ENCODE measurements around the gene TEAD4.
"Not testable (repeated sequence)": the region's sequence is repeated elsewhere in the genome, so short reads cannot be mapped to it uniquely, and the experiment has no call there.

Gene TEAD4

DNA sequence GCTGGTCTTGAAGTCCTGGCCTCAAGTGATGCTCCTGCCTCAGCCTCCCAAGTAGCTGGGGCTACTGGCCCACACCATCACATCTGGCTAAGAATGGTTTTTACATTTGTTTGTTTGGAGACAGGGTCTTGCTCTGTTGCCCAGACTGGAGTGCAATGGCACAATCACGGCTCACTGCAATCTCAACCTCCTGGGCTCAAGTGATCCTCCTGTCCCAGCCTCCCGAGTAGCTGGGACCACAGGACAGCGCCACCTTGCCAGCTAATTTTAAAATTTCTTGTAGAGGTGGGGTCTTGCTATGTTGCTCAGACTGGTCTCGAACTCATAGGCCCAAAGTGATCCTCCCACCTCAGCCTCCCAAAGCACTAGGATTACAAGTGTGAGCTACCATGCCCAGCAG, 89.3 kb downstream of the TEAD4 start:
- DNase-seq (ENCODE audit: low read depth), result no peak

DNA sequence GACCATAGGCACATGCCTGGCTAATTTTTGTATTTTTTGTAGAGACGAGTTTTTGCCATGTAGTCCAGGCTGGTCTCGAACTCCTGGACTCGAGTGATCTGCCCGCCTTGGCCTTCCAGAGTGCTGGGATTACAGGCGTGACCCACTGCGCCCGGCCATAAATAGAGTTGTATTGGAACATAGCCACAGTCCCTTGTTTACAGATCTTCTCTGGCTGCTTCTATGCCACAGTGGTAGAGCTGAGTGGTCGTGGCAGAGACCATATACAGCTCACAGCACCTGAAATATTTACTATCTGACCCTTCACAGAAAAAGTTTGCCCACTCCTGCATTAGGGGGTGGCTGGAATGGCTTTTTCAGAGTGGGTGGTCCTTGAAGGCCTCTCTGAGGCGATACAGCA, 90.0 kb downstream of the TEAD4 start:
- no peak for DNase-seq (ENCODE audit: low read depth)

DNA sequence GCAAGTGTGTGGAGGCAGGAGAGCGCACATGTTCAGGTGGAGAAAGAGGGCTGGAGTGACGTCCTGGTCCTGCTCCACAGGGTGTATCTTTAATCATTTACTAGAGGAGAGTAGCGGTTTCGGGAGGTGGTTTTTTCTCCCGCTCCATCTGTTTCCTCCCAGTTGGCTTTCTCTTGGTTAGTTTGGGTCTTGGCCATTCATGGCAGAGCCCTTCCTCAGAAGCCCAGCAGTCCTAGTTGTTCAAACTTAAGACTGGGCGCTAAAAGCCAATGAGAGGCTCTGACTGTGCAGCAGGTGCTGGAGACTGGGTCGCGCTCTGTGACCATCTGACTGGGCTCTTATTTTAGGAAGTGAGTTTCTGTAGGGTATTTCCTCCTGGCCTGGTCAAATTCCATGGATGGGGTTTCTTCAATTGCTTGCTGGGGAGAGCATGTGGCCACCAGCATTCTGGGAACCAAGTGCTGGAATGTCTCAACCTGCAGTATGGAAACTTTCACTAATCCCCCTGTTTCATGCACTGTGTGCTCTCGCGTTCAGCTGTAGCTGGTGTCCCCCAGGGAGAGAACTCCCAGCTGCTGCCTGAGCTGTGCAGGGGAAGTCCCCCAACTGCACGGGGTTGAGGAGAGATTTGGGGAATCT, 90.5 kb downstream of the TEAD4 start:
- no peak for DNase-seq (ENCODE audit: low read depth)

DNA sequence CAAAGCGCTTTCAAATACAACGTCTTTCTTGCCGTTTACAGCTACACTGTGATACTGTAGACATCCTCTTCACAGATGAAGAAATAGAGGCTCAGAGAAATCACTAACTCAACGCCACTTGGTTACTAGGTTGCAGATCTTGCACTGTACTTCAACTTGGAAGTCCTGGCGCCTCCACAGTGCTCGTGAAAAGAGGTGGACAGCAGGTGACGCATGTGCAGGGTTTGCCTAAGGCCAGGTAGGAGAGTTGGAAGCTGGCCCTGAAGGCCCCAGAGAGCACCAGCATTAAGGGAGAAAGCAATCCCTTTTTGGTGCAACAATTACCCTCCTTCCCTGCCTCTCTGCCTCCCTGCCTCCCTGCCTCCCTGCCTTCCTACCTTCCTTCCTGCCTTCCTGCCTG, 95.2 kb downstream of the TEAD4 start:
- DNase-seq (ENCODE audit: low read depth), result no peak

DNA sequence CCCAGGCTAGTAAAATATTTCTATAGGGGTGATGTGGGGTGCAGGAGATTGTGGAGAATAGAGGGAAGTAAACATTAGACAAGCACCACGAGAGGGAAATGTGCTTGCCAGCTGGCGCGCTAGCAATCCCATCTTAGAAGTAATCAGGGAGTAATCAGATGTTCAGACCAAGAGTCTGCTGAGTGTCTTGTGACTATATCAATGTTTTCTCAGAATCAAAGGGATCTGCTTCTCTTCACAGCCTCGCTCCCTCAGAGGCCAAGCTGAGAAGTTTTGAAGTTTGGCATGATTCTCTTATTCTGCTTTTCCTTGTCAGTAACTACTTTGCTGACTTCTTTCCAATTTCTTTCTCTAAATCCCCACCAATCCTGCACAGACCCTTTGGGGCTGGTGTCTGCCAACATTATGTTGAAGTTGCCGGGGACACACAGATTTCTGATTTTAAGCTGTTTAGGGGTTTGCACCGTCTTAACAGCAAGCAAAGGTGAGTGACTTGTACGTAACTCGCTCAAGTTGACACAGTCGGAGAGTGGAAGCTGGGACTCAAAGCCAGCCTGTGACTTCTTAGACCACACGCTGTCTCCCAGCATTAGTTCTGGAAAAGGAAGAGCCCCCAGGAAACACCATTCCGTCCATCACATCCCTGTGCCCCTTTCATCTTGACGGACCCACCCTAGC, 96.0 kb downstream of the TEAD4 start:
- no peak for DNase-seq (ENCODE audit: low read depth)

DNA sequence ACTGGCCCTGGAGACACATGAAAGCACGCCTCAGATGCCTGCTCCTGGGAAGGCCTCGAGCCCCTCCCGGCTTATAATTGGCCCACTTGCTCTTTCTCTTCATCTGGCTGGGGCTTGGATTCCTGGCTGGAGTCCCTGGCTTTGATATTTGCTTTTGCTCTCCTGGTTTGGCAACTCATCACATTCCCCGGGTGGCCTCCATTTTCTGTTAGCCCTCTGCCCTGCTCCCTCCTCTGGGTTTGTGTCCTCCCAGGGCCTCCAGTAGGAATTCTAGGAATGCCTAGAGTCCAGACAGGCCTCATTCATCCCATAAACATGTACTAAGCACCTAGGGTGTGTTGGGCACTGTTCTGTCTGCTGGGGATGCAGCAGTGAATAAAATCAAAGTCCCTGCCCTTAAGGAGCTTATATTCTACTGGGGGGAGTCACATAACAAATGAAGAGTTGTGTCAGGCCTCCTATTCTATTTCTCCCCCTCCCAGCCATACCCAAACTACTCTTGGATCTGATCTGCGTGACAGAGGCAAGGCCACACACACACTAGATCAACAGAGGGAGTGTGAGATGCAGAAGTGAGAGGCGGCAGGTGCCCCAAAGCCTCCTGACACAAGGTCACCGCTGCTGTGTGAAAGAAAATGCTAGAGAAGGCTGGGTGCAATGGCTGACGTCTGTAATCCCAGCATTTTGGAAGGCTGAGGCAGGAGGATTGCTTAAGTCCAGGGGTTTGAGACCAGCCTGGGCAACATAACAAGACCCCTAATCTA, 96.7 kb downstream of the TEAD4 start:
- no peak for DNase-seq (ENCODE audit: low read depth)

DNA sequence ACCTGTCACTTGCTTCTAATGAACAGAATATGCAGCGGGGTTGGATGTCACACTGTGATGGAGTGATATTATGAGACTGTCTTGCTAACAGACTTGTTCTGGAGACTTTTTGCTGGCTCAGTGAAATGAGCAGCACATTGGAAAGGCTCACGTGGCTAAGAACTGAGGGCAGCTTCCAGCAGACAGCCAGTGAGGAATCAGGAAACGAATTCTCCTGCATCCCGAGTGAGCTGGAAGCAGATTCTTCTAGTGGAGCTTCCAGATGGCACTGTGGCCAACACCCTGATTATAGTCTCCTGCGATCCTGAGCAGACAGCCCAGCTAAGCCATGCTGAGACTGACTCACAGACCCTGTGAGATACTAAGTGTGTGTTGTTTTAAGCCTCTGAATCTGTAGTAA, 101.9 kb downstream of the TEAD4 start:
- DNase-seq (ENCODE audit: low read depth), result no peak

DNA sequence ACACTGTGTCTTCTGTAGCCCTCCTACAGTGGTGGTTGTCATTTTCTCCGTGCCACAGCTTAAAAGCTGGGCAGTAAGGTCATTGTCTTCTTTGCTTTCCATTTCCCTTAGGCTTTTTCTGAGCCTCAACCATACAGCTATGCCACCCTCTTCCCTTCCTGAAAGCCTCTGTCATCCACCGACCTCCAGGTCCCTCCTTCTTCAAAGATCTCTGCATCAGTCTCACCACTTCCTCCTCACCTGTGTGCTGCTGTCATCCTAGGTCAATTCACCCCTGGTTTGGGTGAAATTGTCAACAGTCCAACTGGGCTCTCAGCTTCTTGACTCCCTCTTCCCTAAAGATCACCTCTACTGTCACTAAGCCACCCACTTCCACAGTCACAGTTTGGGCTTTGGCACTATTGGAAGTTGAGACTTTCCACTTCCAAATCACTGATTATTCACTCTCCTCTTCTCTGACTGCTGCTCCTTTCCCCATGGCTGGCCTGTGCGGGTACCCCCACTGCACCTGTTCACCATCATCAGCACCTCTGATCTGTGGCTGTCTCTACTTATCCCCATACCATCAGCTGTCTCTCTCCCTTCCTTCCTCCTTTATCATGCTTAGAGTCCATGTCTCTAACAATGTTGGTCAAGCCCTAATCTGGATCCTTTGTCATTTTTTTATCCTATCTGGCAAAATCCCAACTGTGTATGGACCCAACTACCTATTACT, 102.5 kb downstream of the TEAD4 start:
- no peak for DNase-seq (ENCODE audit: low read depth)

DNA sequence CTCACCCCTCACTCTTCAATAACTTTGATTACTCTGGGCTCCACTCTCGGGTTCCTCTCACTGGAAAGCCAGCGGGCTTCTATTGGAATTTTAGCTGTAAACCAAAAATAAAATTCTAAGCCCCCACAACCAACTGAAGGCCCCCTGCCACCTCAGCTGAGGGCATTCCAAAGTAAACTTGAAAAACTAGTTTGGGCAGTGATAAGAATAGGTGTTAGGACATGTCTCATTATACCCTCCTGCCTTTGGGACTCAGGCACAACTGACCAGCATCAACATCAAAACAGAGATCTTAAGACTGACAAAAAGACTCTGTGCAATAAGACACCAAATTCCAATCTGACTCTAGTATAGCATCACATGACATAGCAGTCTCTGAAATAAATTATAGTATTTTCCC, 106.1 kb downstream of the TEAD4 start:
- no peak for DNase-seq (ENCODE audit: low read depth)

DNA sequence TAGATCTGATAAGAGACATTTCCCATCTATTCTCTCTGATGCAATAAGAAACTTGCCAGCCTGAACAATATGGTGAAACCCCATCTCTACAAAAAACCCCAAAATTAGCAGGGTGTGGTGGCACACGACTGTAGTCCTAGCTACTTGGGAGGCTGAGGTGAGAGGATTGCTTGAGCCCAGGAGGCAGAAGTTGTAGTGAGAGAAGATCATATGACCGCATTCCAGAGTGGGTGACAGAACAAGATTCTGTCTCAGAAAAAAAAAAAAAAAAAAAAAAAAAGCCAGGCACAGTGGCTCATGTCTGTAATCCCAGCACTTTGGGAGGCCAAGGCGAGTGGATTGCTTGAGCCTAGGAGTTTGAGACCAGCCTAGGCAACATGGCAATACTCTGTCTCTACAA, 106.6 kb downstream of the TEAD4 start:
- DNase-seq (ENCODE audit: low read depth), result not testable (repeated sequence)

DNA sequence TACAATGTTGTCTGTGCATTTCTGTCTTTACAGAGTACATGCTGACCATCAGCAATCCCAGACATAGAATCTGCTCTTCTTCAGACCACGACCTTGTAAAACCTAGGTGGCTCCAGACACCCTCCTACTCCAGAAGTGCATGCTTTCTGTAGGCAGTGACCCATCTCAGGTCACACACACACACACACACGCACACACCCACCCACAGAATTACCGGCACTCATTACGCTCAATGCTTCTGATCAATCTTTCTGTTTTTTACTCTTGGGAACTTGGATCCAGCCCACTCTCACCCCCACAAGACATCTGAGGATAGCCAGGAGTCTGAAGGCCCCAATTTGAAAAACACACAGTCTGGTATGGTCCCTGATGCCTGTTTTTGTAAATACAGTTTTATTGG, 110.5 kb downstream of the TEAD4 start:
- DNase-seq (ENCODE audit: low read depth), result no peak

DNA sequence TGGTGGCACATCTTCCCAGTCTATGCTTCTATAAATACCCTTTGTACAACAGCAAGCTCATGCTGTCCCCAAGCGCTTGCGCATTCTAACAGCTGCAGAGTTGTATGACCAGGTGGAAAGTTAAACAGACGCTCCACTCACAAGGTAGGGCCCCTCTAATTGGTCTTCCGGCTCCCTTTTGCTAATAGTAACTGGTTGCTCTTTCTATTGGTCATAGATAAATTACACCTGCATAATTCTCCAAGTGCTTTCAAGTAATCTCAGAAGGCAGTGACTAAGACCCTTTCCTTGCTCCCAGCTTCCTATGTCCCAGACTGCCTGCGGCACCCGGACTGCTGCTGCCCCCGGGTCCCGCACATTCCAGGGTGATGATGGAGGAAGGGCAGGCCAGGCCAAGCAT, 111.9 kb downstream of the TEAD4 start:
- DNase-seq (ENCODE audit: low read depth), result no peak

DNA sequence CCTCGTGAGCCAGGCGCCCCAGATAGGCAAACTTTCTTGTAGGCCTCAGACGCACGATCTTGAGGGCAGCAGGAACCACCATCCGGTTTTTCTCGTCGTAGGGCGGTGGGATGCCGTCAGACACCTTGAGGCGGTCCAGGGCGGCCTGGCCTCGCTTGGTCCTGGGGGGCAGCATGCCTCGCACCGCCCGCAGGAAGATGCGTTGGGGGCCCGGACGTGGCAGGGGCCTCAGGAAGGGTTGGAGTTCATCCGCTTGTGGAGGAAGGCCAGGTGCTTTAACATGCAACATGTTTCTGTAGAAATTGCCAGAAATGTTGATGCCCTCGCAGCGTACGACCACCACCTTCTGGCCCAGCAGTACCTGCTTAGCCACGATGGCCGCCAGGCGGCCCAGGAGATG, 112.5 kb downstream of the TEAD4 start:
- no peak for DNase-seq (ENCODE audit: low read depth)

DNA sequence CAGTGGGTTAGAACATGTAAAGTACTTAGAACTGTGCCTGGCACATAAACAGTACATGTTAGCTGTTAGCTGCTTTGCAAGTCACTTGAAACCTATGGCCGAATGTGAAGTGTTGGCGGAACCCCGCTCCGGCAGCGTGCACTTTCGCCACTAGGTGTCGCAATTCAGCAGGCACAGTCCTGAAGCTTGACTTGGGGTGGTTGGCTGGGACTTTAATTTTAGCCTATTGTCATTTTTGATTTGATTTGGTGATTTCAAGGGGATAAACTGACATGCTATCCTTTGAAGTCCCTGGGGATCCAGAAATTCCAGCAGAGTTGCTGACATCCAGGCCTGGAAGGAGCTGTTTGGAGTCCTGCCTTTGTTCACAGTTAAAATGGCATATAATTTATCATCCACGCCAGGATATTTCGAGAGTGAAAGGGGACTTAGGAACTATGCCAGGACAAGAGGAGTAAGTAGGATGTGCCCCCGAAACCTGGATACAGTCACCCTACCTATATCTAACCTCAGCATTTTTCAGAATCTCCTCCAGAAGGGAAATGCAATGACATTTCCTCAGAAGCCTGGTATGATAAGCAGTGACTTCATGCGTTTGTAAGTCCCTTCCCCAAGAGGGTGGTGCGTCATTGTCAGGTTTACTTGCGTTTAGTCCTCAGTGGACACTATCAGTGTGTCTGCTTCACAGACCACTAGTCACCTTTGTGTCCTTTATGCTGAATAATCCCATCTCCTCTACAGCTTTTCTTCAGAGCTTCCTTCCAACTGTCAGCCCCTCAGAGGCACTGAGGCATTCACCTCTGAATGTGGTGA, 114.4 kb downstream of the TEAD4 start:
- DNase-seq (ENCODE audit: low read depth), result peak; percentile 80

DNA sequence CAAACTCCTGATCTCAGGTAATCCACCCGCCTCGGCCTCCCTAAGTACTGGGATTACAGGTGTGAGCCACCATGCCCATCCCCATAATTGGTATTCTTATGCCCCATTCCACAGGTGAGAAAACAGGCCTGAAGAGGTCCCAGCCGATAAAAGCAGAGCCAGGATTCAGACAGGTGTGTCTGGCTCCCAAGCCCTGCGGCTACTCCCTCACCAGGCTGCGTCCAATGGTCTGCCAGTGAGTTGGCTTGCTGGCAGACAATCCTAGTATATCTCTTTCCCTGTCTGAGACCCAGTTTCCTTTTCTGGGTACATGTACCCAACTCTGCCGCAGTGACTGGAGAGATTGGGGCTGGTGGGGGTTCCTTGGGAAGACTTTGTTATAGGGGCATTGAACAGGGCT, 116.1 kb downstream of the TEAD4 start:
- no peak for DNase-seq (ENCODE audit: low read depth)

DNA sequence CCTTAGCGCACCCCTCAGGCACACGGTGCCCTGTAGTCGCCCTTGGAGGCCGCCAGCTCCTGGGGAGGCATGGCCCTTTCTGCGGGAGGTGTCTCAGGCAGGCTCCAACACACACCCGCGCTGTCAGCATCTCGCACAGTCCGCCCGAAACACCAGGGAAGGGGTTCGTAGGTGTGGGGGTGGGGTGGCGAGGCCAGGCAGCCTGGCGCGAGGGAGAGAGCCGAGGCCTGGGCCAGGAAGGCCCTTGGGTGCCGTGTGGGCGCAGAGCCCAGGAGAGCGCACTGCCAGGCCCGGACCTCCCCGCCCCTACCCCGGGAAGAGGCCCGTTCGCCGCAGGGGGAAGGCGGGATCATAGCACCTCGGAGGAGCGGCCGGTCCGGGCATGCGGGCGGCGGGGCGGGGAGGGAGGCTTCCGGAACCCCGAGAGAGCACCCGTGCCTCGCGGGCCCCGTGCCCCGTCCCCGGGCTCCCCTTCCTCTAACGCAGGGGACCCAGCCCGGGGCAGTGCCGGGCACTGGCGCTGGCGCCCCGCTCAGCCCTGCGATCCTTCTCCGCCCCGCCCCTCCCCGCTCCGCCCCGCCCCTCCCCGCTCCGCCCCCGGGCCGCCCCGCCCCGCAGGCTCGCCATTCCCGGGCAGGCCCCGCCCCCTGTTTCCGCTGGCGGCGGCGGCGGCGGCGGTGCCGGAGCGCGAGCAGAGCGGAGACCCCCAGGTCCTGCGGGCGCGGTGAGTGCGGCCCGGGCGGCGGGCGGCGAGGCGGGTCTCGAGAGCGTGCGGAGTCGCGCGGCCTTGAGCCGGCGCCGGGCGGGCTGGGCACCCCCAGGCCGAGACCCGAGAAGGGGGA, 117.8 kb downstream of the TEAD4 start, which contains the start of gene TSPAN9:
TSS of gene TSPAN9 (plus strand) at position 650 of the 842 bp plus-strand sequence. CDS start 123,815 bp downstream, outside the sequence.
- DNase-seq (ENCODE audit: low read depth), result no peak

DNA sequence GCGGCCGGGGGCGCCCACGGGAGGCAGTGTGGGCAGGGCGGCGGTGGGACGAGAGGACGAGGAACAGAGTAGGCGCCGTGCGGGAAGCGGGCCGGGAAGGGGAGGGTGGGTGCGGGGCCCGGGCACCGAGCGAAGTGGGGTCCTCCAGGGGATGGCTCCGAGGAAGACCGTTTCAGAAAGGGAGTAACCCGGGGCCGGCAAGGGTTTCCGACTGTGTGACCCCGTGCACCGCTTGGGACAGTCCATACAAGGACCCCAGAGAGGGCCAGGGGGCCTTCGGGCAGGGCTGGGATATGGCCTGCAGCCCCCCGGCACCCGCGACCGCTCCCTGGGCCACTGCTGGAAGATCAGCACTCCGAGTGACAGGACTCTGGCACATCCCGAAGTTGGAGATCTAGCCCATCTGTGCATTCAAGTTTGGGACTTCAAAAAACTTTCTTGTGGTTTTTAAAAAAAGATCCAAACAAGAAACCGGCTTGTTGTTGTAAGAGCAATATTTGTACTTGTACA, 118.4 kb downstream of the TEAD4 start:
- no peak for DNase-seq (ENCODE audit: low read depth)

DNA sequence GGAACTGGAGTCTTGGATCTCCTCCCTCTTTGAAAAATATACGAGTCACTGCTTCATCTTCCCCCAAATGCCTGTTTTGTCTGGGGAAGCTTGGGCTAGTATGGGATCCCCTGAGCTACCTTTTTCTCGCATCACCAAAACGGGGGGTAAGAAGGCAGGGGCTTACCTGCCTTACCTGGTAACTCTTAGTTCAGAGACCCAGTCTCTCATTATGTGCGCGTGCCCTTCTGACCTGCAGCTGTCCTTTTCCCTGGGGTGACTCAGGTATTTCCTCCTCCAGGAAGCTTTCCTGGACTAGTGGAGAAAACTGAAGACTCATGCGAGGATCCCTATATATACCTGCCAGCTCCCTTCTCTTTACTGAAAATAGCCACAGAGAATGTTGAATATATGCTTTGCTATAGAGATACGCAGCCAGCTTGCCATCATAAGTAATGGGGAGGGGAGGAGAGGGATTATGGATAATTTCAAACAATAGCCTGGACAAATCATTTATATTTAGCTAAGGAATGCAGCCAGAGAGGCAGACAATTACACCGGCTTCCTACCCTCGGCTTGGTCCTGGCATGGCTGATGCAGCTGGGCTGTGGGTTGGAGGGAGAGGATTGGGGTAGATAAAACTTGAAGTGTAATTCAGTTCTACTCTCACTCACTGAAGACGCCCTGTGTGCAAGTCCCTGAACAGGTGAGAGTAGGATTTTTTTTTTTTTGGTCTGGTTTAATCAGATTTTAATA, 119.1 kb downstream of the TEAD4 start:
- no peak for DNase-seq (ENCODE audit: low read depth)

DNA sequence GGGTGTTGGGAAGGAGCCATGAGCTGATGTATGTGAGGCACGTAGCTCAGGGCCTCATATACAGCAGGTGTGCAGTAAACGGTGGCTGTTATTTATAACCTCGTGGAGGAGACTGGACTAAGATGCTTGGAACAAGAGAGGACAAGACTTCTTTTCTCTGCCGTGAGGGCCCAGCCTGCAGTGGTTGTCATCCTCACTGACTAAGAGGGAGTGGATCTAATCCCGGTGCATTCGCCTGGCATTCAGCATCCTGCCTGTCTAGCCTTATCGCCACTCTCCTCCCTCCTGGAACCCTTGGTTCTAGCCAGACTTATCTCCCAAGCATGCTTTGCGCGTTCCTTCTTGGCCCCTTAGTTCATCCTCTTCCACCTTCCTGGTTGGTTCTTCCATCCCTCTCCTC, 121.9 kb downstream of the TEAD4 start:
- DNase-seq (ENCODE audit: low read depth), result no peak

DNA sequence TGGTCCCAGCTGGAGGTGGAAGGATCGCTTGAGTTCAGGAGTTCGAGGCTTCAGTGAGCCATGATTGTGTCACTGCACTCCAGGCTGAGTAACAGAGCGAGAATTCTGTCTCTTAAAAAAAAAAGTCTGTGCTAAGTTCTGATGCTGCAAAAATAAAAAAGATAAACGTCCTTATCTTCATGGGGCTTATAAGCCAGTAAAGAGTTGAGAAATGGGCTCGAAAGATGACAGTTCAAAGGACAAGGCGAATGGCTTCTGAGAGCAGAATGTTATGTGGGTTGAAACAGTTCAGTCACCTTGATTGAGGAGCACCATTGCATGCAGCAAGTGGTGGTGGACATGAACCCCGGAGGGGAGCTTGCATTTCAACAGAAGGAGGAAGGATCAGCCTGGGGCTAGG, 122.7 kb downstream of the TEAD4 start:
- DNase-seq (ENCODE audit: low read depth), result no peak
